Measurements from ENCODE around the gene NTN3.

NTN3 gene

GRCh38 chr16:2520784-2521531, 49.9 kb downstream of the NTN3 start:
- peak; percentile 78 for DNase-seq
- TF ChIP-seq CTCF (IDR thresholded peaks at IDR 0.05; ENCODE audit: low read length) (peak; percentile 30), EZH2 (optimal IDR thresholded peaks at IDR 0.05; ENCODE audit: low read depth, low read length) (no peak), EZH2phosphoT487 (IDR thresholded peaks at IDR 0.05; ENCODE audit: low read length) (no peak)
- Histone ChIP-seq H3K9ac (ENCODE audit: low read length) (peak overlapping the region; percentile 72), H2AFZ (ENCODE audit: low read length) (peak overlapping the region; percentile 49; the same call in 1 of the 2 replicates), H3K9me3 (replicated peaks; ENCODE audit: insufficient read depth, low read length) (no peaks in the 10 kb centered on the region), H3K36me3 (replicated peaks; ENCODE audit: insufficient read depth, low read length) (no peaks in the 10 kb centered on the region), H3K27me3 (replicated peaks; ENCODE audit: insufficient read depth, low read length) (no peaks in the 10 kb centered on the region), H3K4me3 (ENCODE audit: low read length) (peak overlapping the region; percentile 87), H3K79me2 (ENCODE audit: low read length) (peaks cover 86% of the 10 kb centered on the region), H3F3A (ENCODE audit: insufficient read depth, low read length) (peaks cover 13% of the 10 kb centered on the region), H3K4me2 (ENCODE audit: low read depth, low read length) (peak overlapping the region; percentile 70), H4K20me1 (ENCODE audit: insufficient read depth, low read length) (peaks cover 15% of the 10 kb centered on the region; the same call in 1 of the 2 replicates), H3K27ac (ENCODE audit: low read length) (peak overlapping the region; percentile 88), H3K4me1 (ENCODE audit: low read length) (no peaks in the 10 kb centered on the region), H3K9me2 (replicated peaks; ENCODE audit: insufficient read depth, low read length) (no peaks in the 10 kb centered on the region)

Data from MM.1S (cell line).